HG02973 (cell line): Measurements from ENCODE around the gene RNF126.
A peak's percentile ranks its signal among the peaks of the same experiment; 100 is the strongest.
"Not testable (repeated sequence)": the region's sequence is repeated elsewhere in the genome, so short reads cannot be mapped to it uniquely, and the experiment has no call there.

Experiments
- ATAC-seq: cut with Tn5 transposase; IDR thresholded peaks from one replicate; pipeline ENCODE4 v1.9.1; 2021; ENCODE audit warnings: moderate library complexity; ENCODE audit not compliant: unreplicated experiment

The RNF126 gene

GRCh38 chr19:632579-633067 lies 30.4 kb downstream of the RNF126 start:
- peak; percentile 18 for ATAC-seq

- ATAC-seq: no peak
These were observed 32.9 kb downstream of the RNF126 start for GRCh38 chr19:629961-630714.

DNA sequence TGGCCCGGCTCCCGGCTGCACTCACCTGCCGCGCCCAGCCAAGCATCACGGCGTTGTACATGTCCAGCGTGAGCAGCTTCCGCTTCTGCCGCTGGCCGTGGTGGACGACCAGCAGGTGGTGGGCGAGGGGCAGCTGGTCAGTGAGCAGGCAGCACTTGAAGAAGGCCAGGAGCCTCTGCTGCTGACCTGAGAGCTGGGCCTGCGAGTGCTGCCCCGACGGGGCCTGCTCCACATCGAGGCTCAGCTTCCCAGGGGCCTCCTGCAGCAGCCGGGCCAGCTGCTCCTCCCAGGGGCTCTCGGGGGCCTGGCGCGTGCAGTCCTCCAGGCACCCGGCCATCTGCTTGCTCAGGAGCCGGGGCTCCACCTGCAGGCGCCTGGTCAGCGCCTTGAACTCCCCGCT lies 33.5 kb downstream of the RNF126 start:
- not testable (repeated sequence) for ATAC-seq

DNA sequence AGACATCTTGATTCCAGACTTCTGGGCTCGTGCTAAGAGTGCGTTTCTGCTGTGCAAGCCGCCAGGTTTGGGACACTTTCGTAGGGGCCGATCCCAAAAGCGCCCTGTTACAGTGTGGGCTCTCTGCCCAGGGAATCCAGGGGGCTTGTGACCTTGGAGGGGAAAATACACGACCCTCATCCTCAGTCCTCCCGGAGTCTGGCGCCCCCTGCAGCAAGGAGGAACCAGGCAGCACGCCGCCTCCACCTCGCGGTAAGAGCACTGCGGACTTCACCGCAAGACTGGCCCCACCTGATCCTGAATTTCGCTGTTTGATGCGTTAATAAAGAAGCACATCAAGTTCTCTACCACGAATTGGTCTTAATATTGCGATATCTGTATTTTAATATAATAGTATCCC lies 34.8 kb downstream of the RNF126 start:
- no peak for ATAC-seq

GRCh38 chr19:626566-626965 lies 36.4 kb downstream of the RNF126 start:
- ATAC-seq: not testable (repeated sequence)

DNA sequence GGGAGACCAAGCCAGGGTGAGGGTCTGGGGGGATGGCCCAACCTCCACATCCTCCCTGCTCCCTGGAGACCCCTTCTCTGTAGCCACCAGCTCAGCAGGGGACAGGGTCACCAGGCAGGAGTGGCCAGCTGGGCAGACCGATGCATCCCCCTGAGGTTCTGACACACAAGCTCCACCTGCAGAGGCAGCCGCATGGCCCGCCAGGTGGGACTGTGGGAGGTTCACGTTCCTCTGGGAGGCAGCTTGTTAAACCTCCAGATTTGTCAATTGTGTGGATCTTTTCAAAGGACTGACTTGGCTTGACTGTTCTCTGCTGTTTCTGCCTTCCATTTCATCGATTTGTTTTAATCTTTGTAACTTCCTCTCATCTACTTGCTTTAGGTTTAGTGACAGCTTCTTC lies 37.8 kb downstream of the RNF126 start:
- no peak for ATAC-seq

- no peak for ATAC-seq
These were observed 38.4 kb downstream of the RNF126 start for GRCh38 chr19:624433-625109.

DNA sequence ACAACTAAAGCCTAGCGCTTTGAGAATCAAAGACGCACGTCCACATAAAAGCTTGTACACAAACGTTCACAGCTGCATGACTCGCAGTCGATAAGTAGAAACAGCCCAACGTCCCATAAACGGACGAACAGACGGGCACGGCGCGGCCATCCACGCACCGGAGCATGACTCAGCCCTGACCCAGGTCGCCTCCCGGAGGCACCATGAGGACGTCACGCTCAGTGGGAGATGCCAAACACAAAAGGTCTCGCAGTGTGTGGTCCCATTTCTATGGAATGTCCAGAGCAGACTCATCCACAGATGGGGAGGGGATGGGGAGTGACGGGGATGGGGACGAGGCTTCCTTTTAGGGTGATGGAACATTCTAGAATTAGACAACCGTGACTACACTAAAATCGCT lies 39.0 kb downstream of the RNF126 start:
- ATAC-seq: no peak

DNA sequence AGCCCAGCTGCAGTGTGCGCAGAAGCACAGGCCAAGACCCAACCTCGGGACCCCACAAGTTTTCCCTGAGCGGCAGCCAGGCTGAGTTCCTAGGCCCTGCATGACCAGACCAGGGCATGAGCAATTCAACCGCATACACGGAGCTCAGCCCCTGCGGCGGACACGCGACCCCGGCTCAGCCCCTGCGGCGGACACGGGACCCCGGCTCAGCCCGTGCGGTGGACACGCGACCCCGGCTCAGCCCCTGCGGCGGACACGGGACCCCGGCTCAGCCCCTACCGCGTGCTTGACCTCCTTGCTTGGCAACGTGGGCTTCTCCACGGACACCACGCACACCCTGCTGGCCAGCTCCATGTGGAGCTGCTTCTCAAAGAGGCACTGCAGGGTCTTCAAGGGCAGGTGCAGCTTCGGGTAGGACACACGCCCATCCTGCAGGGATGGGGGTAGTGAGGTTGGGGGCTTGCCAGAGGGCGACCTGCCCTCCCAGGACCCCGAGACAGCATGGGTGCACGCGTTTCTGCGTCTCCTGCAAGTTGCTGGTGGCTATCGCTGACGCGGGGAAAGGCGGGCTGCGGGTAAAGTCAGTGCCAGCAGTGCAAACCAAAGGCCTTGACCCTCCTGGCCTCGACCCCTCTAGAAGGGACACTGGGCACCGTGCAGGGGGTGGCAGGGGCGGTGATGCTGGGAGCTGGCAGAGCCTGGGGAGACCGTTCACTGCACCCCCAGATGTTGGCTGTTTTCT lies 39.7 kb downstream of the RNF126 start:
- ATAC-seq: no peak

- no peak for ATAC-seq
These were observed 40.3 kb downstream of the RNF126 start for GRCh38 chr19:622666-623065.

GRCh38 chr19:621819-622218 lies 41.2 kb downstream of the RNF126 start:
- no peak for ATAC-seq

DNA sequence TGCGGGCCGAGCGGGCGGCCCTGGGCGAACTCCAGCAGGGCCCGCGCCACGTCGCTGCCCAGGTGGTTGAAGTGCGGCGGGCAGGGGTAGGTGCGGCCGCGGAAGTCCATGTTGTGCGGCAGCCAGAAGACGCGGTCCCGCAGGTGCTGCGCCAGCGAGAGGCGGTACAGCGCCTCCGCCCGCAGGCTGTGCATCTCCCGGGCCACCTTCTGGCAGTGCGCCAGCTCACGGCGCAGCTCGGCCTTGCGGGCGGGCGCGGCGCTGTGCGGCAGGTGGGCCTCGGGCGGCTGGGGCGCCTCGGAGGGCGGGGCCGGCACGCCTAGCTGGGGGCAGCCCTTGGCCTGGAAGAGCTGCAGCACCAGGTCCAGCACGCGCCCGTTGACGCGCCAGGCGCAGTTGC lies 41.8 kb downstream of the RNF126 start:
- ATAC-seq: not testable (repeated sequence)

- no peak for ATAC-seq
These were observed 42.7 kb downstream of the RNF126 start for GRCh38 chr19:620166-620862.

DNA sequence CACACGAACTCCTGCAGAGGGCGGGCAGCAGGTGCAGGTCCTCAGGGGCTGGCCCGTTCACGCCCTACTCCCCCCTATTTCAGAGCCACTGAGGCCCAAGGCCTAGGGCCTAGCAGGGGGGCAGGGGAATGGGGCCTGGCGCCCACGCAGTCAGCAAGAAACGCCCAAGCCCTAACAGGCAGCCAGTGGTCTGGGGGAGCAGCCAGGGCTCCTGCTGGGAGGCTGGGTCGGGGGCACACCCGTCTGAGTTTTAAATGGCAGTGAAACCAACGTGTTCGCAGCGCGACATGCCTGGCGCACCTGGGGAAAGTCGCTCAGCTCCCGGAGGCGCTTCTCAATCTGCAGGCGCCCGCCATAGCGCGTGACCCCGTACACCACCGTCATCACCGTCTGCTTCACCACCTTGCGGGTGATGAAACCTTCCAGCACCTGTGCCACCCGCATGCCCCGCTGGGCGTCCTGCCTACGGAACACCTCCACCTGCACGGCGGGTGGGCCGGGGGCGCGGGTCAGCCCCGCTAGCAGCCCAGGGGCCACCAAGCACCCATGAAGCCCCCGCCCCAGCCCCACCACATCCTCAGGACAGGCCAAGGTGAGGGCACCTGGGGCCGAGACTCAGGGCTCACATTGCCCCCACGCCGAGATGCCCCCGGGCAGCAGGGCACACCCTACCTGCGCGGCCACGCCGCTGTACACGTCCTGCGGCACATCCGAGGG lies 43.6 kb downstream of the RNF126 start:
- ATAC-seq: no peak

DNA sequence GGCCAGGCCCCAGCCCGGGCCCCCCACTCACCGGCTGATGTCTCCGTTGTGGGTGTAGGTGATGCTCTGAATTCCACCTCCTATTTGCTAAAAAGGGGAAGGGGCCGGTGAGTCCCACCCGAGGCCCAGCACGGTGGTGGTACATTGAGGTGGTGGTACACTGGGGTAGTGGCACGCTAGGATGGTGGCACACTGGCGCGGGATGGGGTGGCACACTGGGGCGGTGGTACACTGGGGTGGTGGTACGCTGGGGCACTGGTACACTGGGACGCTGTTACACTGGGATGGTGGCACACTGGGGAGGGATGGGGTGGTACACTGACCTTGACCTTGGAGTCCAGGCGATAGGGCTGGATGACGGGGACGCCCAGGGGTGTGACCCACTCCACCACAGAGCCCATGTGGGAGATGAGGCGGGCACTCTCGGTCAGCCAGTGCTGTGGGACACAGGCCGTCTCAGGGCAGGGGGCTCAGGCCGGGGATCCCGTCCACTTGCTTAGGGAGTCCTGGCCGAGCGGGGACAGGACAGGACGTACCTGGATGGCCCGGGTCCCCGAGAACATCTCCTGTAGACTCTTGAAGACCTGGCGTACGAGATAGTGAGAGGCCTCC lies 44.2 kb downstream of the RNF126 start:
- no peak for ATAC-seq

DNA sequence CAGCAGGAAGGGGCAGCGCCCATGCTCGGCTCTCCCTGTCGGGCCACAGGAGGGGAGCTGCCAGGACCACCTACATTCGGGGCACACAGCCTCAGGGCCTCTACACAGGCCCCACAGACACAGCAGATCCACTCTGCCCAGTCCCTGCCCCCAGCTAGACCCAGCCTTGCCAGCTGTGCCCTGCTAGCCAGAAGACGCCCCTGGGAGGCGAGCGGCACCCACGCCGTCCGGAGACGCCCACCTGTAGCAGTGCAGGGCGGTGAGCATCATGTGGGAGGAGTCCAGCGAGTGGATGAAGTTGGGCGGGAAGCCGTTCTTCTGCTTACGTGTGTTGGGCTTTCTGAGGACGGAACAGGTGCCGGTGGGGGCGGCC lies 44.8 kb downstream of the RNF126 start:
- ATAC-seq: no peak

DNA sequence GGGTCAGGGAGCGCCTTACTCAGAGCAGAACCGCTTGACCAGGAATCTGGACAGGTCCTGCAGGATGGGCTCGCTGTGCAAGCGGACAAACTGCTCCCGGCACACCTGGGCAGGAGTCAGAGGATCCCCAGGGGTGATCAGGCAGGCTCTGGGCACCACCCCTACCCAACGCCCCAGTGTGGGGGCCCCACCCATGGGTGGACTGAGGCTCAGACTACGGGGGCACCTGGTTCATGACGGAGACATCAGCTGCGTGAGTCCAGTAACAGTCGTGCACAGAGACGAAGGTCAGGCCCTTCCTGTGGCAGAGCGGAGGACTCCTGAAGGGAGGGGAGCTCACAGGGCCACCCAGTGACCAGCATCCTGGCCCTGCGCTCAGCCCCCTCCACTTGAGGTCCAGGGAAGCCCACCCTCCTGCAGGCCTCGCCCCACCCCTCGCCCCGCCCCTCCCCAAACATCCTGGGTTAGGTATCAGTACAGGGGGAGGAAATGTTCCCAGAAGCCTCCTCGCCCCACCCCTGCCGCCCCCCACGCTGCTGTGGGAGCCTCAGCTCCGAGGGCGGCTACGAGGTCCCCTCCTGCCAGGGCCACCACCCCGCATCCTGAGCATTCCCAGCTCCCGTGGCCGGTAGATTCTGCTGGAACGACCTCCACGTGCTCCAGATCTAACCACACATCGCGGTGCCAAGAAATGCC lies 45.3 kb downstream of the RNF126 start:
- no peak for ATAC-seq

- no peak for ATAC-seq
These were observed 46.1 kb downstream of the RNF126 start for GRCh38 chr19:616747-617526.
